Testis (tissue), 2 donors: Measurements from ENCODE around the gene NRP1.

ENCODE experiments used
- CTCF ChIP-seq, 3 experiments: fragments of 450-650 bp in 2 of 3; fragments of 200-600 bp in 1 of 3; sonication (generic) in 1 of 3; IDR thresholded peaks; one replicate each; pipeline ENCODE4 v1.5.1; 2016 to 2019; ENCODE audit warnings: antibody characterized with exemption in 3 of 3, mild to moderate bottlenecking in 2 of 3, moderate library complexity in 1 of 3
- POLR2A ChIP-seq: fragments of 450-650 bp; IDR thresholded peaks from one replicate; pipeline ENCODE4 v1.6.1; 2017; ENCODE audit warnings: antibody characterized with exemption, mild to moderate bottlenecking, moderate library complexity

- TF ChIP-seq CTCF (IDR thresholded peaks at IDR 0.05) (no peak), POLR2A (no peak)
Observed at GRCh38 chr10:33243703-33244102, 90.8 kb downstream of the NRP1 start.
